Stomach (tissue), 4 donors: ENCODE measurements around the gene UBR4.

ENCODE experiments used
- CTCF ChIP-seq, 7 experiments: fragments of 450-650 bp in 4 of 7; fragments of 200-600 bp in 3 of 7; sonication (generic) in 3 of 7; IDR thresholded peaks; one replicate each; pipeline ENCODE4 v1.5.1; 2016 to 2019; ENCODE audit warnings: antibody characterized with exemption in 7 of 7, control low read depth in 2 of 7, mild to moderate bottlenecking in 1 of 7
- POLR2A ChIP-seq, 4 donors: fragments of 450-650 bp; IDR thresholded peaks; one replicate each; pipeline ENCODE4 v1.6.1; 2016; ENCODE audit warnings: antibody characterized with exemption in 4 of 4, control low read depth in 2 of 4, mild to moderate bottlenecking in 1 of 4, moderate library complexity in 1 of 4

GRCh38 chr1:19071674-19072281 is 138.3 kb downstream of the UBR4 start:
- TF ChIP-seq CTCF (IDR thresholded peaks at IDR 0.05) (no peak), POLR2A (IDR thresholded peaks at IDR 0.05) (no peak)
